OCI-LY7 (cell line): ENCODE data around the gene KRTAP10-10. TPM values are rescaled to one million over a fixed set of nuclear protein-coding genes. Genes with fewer than 3 reads are reported as not detected.

Experiments used
- BruUV-seq: library from RNA; stranded (reverse); fragments of 400-500 nt; replicated peaks from 2 replicates; lab custom pipeline; 2021; lab: Mats Ljungman, UMichigan
- CTCF ChIA-PET: fragments of 300-600 bp; sonication (Branson Sonifier 250); formaldehyde crosslinking; loops from one replicate; lab custom pipeline; 2022; ENCODE audit warnings: antibody characterized with exemption; ENCODE audit not compliant: unreplicated experiment; lab: Charles Lee
- POLR2A ChIA-PET: fragments of 300-600 bp; sonication (Branson Sonifier 250); formaldehyde crosslinking; loops from one replicate; lab custom pipeline; 2022; ENCODE audit warnings: antibody characterized with exemption; lab: Charles Lee
- DNase-seq: peaks from one replicate; pipeline ENCODE4 v3.0.0-alpha.2; 2015; ENCODE audit warnings: low spot score
- H2AFZ ChIP-seq: fragments of 200-600 bp; sonication (generic), shearing (Covaris generic); 2 replicates; pipeline ENCODE4 v1.6.1; 2014; ENCODE audit warnings: mild to moderate bottlenecking, antibody characterized with exemption, low read length, moderate library complexity
- H3K27ac ChIP-seq: fragments of 200-600 bp; sonication (generic); 2 replicates; pipeline ENCODE4 v1.5.1; 2014; ENCODE audit warnings: mixed run types, low read depth, mild to moderate bottlenecking, moderate library complexity, low read length, inconsistent platforms; ENCODE audit not compliant: poor library complexity, severe bottlenecking
- H3K36me3 ChIP-seq: fragments of 200-600 bp; sonication (generic); 2 replicates; pipeline ENCODE4 v1.6.1; 2014; ENCODE audit warnings: mild to moderate bottlenecking, antibody characterized with exemption, low read length, moderate library complexity, mixed read lengths; ENCODE audit not compliant: insufficient read depth
- H3K4me1 ChIP-seq: fragments of 200-600 bp; sonication (generic); 2 replicates; pipeline ENCODE4 v1.5.1; 2014; ENCODE audit warnings: mild to moderate bottlenecking, low read length; ENCODE audit not compliant: insufficient read depth, poor library complexity, severe bottlenecking
- H3K4me2 ChIP-seq: fragments of 200-600 bp; sonication (generic); 2 replicates; pipeline ENCODE4 v1.6.1; 2014; ENCODE audit warnings: mild to moderate bottlenecking, low read length
- H3K4me3 ChIP-seq: fragments of 200-600 bp; sonication (generic); 2 replicates; pipeline ENCODE4 v1.5.1; 2014; ENCODE audit warnings: mild to moderate bottlenecking, low read depth, low read length; ENCODE audit not compliant: poor library complexity, severe bottlenecking
- H3K79me2 ChIP-seq: fragments of 200-600 bp; sonication (generic); 2 replicates; pipeline ENCODE4 v1.6.1; 2016; ENCODE audit warnings: low read depth, mild to moderate bottlenecking, low read length, moderate library complexity, mixed read lengths; ENCODE audit not compliant: insufficient read depth
- H3K9me2 ChIP-seq: fragments of 200-600 bp; sonication (generic); 2 replicates; pipeline ENCODE4 v1.6.1; 2016; ENCODE audit warnings: mild to moderate bottlenecking, low read length, mixed read lengths; ENCODE audit not compliant: insufficient read depth
- H3K9me3 ChIP-seq: fragments of 200-600 bp; sonication (generic); 2 replicates; pipeline ENCODE4 v1.6.1; 2014; ENCODE audit warnings: mild to moderate bottlenecking, mixed run types, low read length, mixed read lengths
- H4K20me1 ChIP-seq: fragments of 200-600 bp; sonication (generic); 2 replicates; pipeline ENCODE4 v1.6.1; 2014; ENCODE audit warnings: mild to moderate bottlenecking, antibody characterized with exemption, low read length, moderate library complexity, mixed read lengths; ENCODE audit not compliant: insufficient read depth
- EZH2phosphoT487 ChIP-seq: fragments of 200-600 bp; sonication (generic); IDR thresholded peaks from 2 replicates; pipeline ENCODE4 v1.6.1; 2018; ENCODE audit warnings: low read depth, borderline replicate concordance, mild to moderate bottlenecking, mixed run types, antibody characterized with exemption, low read length, moderate library complexity, mixed read lengths
- intact Hi-C: fragments of 100-400 bp; cut with micrococcal nuclease; formaldehyde crosslinking; loops from one replicate; pipeline ENCODE4 v1.10.0; 2022; ENCODE audit not compliant: unreplicated experiment
- total RNA-seq, 2 experiments: library from RNA; depleted of rRNA in 1 of 2; stranded (reverse); fragments of >200 nt in 1 of 2; shearing (Covaris generic) in 1 of 2; gene quantifications; 2 replicates each; pipeline ENCODE4 v1.2.3, GENCODE V29; 2014 to 2022
- TF ChIP-seq, protein P1 (sequence below): fragments of 200-600 bp; sonication (generic); conservative IDR thresholded peaks from 2 replicates; pipeline ENCODE4 v1.5.1; 2014; ENCODE audit warnings: mild to moderate bottlenecking, antibody characterized with exemption, low read length, moderate library complexity, mixed read lengths

KRTAP10-10 gene
- total RNA-seq, 2 experiments from 2014 or later = not detected

DNA sequence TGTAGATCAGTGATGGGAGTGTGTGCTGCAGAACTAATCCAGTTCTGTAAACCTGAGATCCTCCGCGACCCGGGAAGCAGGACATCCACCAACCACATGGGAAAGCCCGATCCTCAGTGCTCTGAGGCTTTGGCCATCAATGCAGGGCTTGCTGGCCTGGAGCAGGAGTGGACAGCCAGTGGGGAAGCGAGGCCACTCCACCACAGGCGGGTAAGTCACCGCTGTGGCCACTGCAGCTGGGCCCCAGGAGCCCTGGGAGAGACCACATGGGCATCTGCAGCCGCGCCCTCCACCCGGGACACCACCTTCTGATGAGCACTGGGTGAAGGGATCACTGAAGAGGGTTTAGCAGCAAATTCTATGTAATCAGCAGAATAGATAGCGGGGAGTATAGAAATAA is 44.0 kb downstream of the KRTAP10-10 start:
- H3K27ac ChIP-seq = no peak overlapping the region
- H3K9me2 ChIP-seq = no peaks in the 10 kb centered on the region
- no peaks in the 10 kb centered on the region for H4K20me1 ChIP-seq
- POLR2A ChIA-PET = no interaction called here
- H2AFZ ChIP-seq = no peak overlapping the region
- H3K4me3 ChIP-seq = no peak overlapping the region
- DNase-seq = no peak
- CTCF ChIA-PET = interaction anchor here (0.6 kb wide), 1 partner anchor 1130 kb away, joined by 4 read pairs; no protein-coding TSS in a partner anchor
- H3K9me3 ChIP-seq = no peaks in the 10 kb centered on the region
- H3K4me2 ChIP-seq = no peak overlapping the region
- H3K79me2 ChIP-seq = no peaks in the 10 kb centered on the region
- intact Hi-C loops = no loop called here
- H3K4me1 ChIP-seq = no peaks in the 10 kb centered on the region
- no TSS peak for BruUV-seq
- TF ChIP-seq, protein P1, sequence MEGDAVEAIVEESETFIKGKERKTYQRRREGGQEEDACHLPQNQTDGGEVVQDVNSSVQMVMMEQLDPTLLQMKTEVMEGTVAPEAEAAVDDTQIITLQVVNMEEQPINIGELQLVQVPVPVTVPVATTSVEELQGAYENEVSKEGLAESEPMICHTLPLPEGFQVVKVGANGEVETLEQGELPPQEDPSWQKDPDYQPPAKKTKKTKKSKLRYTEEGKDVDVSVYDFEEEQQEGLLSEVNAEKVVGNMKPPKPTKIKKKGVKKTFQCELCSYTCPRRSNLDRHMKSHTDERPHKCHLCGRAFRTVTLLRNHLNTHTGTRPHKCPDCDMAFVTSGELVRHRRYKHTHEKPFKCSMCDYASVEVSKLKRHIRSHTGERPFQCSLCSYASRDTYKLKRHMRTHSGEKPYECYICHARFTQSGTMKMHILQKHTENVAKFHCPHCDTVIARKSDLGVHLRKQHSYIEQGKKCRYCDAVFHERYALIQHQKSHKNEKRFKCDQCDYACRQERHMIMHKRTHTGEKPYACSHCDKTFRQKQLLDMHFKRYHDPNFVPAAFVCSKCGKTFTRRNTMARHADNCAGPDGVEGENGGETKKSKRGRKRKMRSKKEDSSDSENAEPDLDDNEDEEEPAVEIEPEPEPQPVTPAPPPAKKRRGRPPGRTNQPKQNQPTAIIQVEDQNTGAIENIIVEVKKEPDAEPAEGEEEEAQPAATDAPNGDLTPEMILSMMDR = no peak
- TF ChIP-seq EZH2phosphoT487 = no peak
- H3K36me3 ChIP-seq = no peaks in the 10 kb centered on the region

DNA sequence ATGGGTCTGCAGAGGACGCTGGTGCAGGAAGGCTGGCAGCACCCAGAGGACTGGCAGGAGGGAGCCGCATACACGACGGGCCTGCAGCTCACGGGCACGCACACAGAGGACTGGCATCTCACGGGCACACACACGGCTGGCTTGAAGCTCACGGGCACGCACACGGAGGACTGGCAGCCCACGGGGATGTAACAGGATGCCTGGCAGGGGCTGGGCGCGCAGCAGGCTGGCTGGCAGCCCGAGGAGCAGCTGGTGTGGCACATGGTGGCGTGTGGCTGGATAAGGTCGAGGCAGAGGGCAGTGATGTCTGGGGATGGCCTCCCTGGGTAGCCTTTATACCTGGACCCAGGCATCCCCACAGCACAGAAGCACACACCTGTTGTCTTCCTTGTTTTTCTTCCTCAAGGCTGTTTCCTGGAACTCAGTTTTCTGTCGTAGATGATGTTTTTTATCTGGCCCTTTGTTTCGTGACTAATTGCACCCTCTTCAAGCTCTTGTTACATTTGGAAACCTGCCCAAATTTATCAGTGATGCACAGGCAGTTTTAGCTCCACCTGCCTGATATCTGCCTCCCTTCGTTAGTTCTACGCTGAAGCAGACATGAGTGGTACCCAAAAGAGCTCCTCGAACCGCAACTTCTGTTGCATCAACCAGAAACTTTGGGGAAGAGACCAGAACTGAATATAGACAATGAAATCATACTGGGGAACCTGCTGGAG is 44.9 kb downstream of the KRTAP10-10 start, which contains the start of gene KRTAP12-1:
Gene KRTAP12-1, minus strand, starts transcription at position 303 of the 719 bp plus-strand sequence. Its CDS starts 40 bp downstream, at position 263.
- CTCF ChIA-PET = interaction anchor here (0.6 kb wide), 1 partner anchor 1129 kb away, joined by 4 read pairs; no protein-coding TSS in a partner anchor
- H3K4me3 ChIP-seq = no peak within 1 kb of the TSS
- no peaks in the 10 kb centered on the region for H4K20me1 ChIP-seq
- intact Hi-C loops = no loop called here
- no peaks in the 10 kb centered on the region for H3K36me3 ChIP-seq
- BruUV-seq = no TSS peak
- H3K4me1 ChIP-seq = no peaks in the 10 kb centered on the region
- H2AFZ ChIP-seq = no peak within 1 kb of the TSS
- H3K9me2 ChIP-seq = no peaks in the 10 kb centered on the region
- H3K27ac ChIP-seq = no peak within 1 kb of the TSS
- H3K4me2 ChIP-seq = no peak within 1 kb of the TSS
- no peaks in the 10 kb centered on the region for H3K79me2 ChIP-seq
- no peak for DNase-seq
- POLR2A ChIA-PET = interaction anchor here (0.6 kb wide), 1 partner anchor 18 kb away, joined by 3 read pairs; no protein-coding TSS in a partner anchor
- H3K9me3 ChIP-seq = no peaks in the 10 kb centered on the region
- TF ChIP-seq, protein P1 = no peak
- TF ChIP-seq EZH2phosphoT487 = no peak
